Mucosa of descending colon (tissue), 3 donors: ENCODE data around the gene LEMD2. TPM values are rescaled to one million over a fixed set of nuclear protein-coding genes. Genes with fewer than 3 reads are reported as not detected.

Experiments
- ATAC-seq: fragments of 200-7000 bp; cut with Tn5 transposase; one replicate; pipeline ENCODE4 v1.9.1; 2020; ENCODE audit warnings: mild to moderate bottlenecking, moderate library complexity
- DNase-seq, 3 donors: peaks; one replicate each; pipeline ENCODE4 v3.0.0-alpha.2; 2020
- H3K36me3 ChIP-seq: fragments of 200-600 bp; one replicate; pipeline ENCODE4 v1.8.0; 2021; ENCODE audit warnings: low read depth, mild to moderate bottlenecking
- H3K4me1 ChIP-seq: fragments of 200-600 bp; one replicate; pipeline ENCODE4 v1.8.0; 2021; ENCODE audit warnings: low read depth, mild to moderate bottlenecking
- H3K4me3 ChIP-seq: fragments of 200-600 bp; one replicate; pipeline ENCODE4 v1.8.0; 2021; ENCODE audit warnings: mild to moderate bottlenecking
- H3K9me3 ChIP-seq: fragments of 200-600 bp; one replicate; pipeline ENCODE4 v1.8.0; 2021; ENCODE audit warnings: mild to moderate bottlenecking
- intact Hi-C, 2 donors: fragments of 100-400 bp; cut with DNase I in 1 of 2; cut with micrococcal nuclease in 1 of 2; formaldehyde crosslinking; loops; one replicate each; pipeline versions ENCODE4 v1.11.0 to v1.11.1; 2022; cut with DNase I, micrococcal nuclease
- total RNA-seq, 3 donors: library from RNA; stranded (reverse); fragmentation: NEBNext Ultra II Directional in 2 of 3; extraction: Animal tissue kit (Norgen Biotek cat#: 25700) in 2 of 3; gene quantifications; one replicate each; pipeline versions ENCODE4 v1.2.1 to v1.2.4, GENCODE V29; 2021 to 2023
- TF ChIP-seq, protein P1 (sequence below): fragments of 200-600 bp; IDR thresholded peaks from one replicate; pipeline ENCODE4 v1.8.0; 2022; ENCODE audit warnings: antibody characterized with exemption, mild to moderate bottlenecking
- donor health status: DM: no; HTN: no; CAD: no; lungs with moderate emphysema.
- donor health status: DM: no; HTN: no; CAD: no.
- donor health status: DM: no; HTN: yes; CAD: no.

Gene LEMD2
- total RNA-seq, 3 donors from 2014 or later: 57.2 to 73.6 (median 59.6) TPM

DNA sequence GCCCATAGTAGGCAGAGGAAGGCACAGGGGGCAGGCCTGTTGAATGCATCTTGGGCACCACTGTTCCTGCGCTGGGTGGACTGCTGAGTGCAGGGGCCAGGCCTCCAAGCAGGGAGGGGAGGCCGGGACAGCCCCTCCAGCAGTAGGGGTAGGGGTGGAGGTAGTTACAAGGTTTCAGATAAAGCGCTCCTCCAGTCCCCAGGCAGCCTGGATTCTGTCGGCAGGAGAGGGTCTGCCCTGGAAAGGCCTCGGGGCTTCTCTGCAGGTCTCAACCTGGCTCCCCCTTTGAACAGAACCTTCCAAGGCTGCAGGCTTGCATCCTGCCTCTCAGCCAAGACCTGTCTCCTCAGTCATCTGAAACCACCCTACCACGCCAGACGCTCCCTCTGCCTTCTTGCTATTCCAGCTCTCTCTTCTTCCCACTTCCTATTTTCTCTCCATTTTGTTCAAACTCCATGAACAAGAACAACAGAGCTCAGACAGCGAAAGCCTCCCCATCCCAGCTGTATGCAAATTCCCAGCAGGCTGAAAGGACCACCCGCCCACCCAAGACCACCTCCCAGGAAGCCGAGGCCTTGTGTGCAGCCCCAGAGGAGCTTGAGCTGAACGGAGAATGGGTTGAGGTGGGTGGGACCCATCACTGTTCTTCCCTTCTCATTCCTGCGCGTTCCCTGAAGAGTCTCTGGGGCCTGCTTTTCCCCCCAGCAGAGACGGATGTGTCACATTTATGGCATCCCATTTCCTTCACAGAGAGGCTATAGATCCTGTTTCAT, 13.4 kb upstream of the LEMD2 start:
- Histone ChIP-seq H3K36me3 (no peaks in the 10 kb centered on the region), H3K4me1 (no peaks in the 10 kb centered on the region), H3K9me3 (no peaks in the 10 kb centered on the region), H3K4me3 (no peak overlapping the region)
- intact Hi-C loops: no loop called here
- no peak for ATAC-seq
- DNase-seq: peak in 1 of 3 donors; percentile 31
- TF ChIP-seq, protein P1, sequence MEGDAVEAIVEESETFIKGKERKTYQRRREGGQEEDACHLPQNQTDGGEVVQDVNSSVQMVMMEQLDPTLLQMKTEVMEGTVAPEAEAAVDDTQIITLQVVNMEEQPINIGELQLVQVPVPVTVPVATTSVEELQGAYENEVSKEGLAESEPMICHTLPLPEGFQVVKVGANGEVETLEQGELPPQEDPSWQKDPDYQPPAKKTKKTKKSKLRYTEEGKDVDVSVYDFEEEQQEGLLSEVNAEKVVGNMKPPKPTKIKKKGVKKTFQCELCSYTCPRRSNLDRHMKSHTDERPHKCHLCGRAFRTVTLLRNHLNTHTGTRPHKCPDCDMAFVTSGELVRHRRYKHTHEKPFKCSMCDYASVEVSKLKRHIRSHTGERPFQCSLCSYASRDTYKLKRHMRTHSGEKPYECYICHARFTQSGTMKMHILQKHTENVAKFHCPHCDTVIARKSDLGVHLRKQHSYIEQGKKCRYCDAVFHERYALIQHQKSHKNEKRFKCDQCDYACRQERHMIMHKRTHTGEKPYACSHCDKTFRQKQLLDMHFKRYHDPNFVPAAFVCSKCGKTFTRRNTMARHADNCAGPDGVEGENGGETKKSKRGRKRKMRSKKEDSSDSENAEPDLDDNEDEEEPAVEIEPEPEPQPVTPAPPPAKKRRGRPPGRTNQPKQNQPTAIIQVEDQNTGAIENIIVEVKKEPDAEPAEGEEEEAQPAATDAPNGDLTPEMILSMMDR: no peak

DNA sequence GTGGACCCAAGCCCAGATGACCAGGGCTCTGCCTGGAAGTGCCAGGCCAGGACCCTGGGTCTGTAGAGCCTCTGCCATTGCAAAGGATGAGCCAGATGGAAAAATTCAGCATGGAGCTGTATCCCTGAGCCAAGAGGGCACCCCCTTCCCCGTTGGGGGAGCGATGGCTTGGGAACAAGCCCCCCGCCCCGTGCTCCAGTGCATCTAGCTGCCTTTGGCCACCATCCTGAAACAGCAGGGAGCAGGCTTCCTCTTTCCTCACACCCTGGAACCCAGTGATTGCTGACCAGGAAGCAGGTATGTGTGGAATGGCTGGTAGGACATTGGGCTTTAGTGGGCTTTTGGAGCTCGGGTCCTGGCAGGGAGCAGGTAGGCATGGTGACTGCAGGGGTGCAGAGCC, 12.7 kb upstream of the LEMD2 start:
- intact Hi-C loops: no loop called here
- H3K4me1 ChIP-seq: no peaks in the 10 kb centered on the region
- no peak for ATAC-seq
- no peaks in the 10 kb centered on the region for H3K9me3 ChIP-seq
- TF ChIP-seq, protein P1: no peak
- peak in 1 of 3 donors; percentile 22 for DNase-seq
- no peak overlapping the region for H3K4me3 ChIP-seq
- no peaks in the 10 kb centered on the region for H3K36me3 ChIP-seq

GRCh38 chr6:33800248-33800969, 11.5 kb upstream of the LEMD2 start:
- no peaks in the 10 kb centered on the region for H3K9me3 ChIP-seq

DNA sequence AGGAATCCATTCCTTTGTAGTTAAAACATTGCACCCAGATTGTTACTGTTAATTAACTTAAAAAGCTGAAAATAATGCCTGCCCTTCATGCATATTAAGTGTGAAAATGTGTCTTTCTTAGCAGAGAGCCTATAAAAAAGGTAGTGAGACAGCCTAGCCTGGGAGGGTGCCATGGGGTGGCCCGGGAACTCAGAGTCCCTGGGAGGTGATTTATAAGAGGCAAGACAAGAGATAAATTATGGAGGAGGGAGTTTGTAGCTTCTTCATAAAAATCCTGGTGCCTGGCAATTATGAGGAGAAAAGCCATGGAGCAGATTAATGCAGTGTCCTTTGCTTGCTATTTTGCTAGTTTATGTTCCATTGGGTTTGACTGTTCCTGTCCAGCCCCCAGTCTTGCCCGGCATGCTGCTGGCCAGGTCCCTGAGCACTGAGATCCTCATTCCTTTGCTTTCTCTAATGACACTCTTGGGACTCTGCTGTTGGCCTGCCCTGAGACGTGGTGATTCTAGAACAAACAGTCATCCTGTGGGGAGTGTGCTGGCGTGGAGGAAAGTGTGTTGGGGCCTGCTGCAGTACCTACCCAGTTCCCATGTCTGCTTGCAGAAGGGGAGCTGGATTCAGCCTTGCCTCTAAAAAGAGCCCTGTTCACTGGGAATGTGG, 10.7 kb upstream of the LEMD2 start:
- no peaks in the 10 kb centered on the region for H3K9me3 ChIP-seq
- no peaks in the 10 kb centered on the region for H3K4me1 ChIP-seq
- TF ChIP-seq, protein P1: no peak
- intact Hi-C loops: no loop called here
- ATAC-seq (no peak), DNase-seq (peak in 1 of 3 donors; percentile 2)
- H3K4me3 ChIP-seq: no peak overlapping the region
- H3K36me3 ChIP-seq: no peaks in the 10 kb centered on the region

More at GRCh38 chr6:33800248-33800969, 11.5 kb upstream of the LEMD2 start:
- Histone ChIP-seq H3K4me1 (no peaks in the 10 kb centered on the region), H3K4me3 (no peak overlapping the region), H3K36me3 (no peaks in the 10 kb centered on the region)
- DNase-seq (peak in 1 of 3 donors; percentile 7), ATAC-seq (no peak)
- intact Hi-C loops: no loop called here
- TF ChIP-seq, protein P1: no peak

DNA sequence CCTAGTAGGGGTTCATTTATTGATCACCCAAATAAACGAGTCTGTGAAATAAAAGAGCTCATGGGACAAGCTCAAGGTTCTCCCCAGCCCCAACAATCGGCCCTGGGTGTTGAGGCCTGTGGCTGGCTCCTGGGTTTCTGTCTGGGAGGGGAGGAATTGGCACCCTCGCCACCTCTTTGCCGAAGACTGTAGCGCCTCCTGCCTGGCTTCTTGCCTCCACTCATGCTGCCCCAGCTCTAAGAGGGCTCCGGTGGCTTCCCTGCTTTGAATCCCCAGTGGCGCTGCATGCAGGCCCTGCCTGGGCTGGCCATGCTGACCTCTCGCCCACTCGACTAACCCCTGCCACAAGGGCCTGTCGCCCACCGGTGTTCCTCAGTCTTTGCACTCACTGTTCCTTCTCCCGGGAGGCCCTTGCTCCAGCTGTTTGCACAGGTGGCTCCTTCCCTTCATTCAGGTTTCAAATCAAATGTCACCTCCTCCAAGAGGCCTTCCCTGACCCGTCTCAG, 9.5 kb upstream of the LEMD2 start:
- TF ChIP-seq, protein P1: no peak
- intact Hi-C loops: no loop called here
- Histone ChIP-seq H3K4me3 (no peak overlapping the region), H3K4me1 (no peaks in the 10 kb centered on the region), H3K36me3 (no peaks in the 10 kb centered on the region), H3K9me3 (no peaks in the 10 kb centered on the region)
- ATAC-seq (no peak), DNase-seq (peak in 1 of 3 donors; percentile 37)
